SK-N-SH treated with all-trans-retinoic acid at 6 μM for 48 hours (cell line): ENCODE measurements around the gene RINL.

Experiments used
- ATAC-seq: fragments of 200-7000 bp; cut with Tn5 transposase; 3 replicates; pipeline ENCODE4 v1.9.1; 2020; ENCODE audit warnings: mild to moderate bottlenecking, moderate library complexity
- CREB5 ChIP-seq: fragments of 250-450 bp; sonication (Bioruptor Pico); IDR thresholded peaks from 2 replicates; pipeline ENCODE4 v1.5.1; 2020; ENCODE audit warnings: low read depth, mild to moderate bottlenecking, moderate library complexity
- CSDC2 ChIP-seq: fragments of 250-450 bp; sonication (Bioruptor Pico); IDR thresholded peaks from 2 replicates; pipeline ENCODE4 v1.5.0; 2020; ENCODE audit warnings: mild to moderate bottlenecking, moderate library complexity
- CSRNP3 ChIP-seq: fragments of 250-450 bp; sonication (Bioruptor Pico); IDR thresholded peaks from 2 replicates; pipeline ENCODE4 v1.5.1; 2021; ENCODE audit warnings: mild to moderate bottlenecking, moderate library complexity
- ESRRG ChIP-seq: fragments of 250-450 bp; sonication (Bioruptor Pico); IDR thresholded peaks from 2 replicates; pipeline ENCODE4 v1.6.1; 2021; ENCODE audit warnings: mild to moderate bottlenecking
- GLIS3 ChIP-seq: fragments of 250-450 bp; sonication (Bioruptor Pico); IDR thresholded peaks from 2 replicates; pipeline ENCODE4 v1.5.0; 2020; ENCODE audit warnings: mild to moderate bottlenecking, moderate library complexity
- ISL1 ChIP-seq: fragments of 250-450 bp; sonication (Bioruptor Pico); IDR thresholded peaks from 2 replicates; pipeline ENCODE4 v2.1.2; 2022; ENCODE audit warnings: mild to moderate bottlenecking, moderate library complexity
- OSR1 ChIP-seq: fragments of 250-450 bp; sonication (Bioruptor Pico); IDR thresholded peaks from 2 replicates; pipeline ENCODE4 v1.8.0; 2022; ENCODE audit warnings: moderate library complexity, mild to moderate bottlenecking, inconsistent platforms
- PATZ1 ChIP-seq: fragments of 250-450 bp; sonication (Bioruptor Pico); IDR thresholded peaks from 2 replicates; pipeline ENCODE4 v1.8.0; 2020; ENCODE audit warnings: mild to moderate bottlenecking, moderate library complexity, borderline replicate concordance
- POU6F1 ChIP-seq: fragments of 250-450 bp; sonication (Bioruptor Pico); IDR thresholded peaks from 2 replicates; pipeline ENCODE4 v1.8.0; 2021; ENCODE audit warnings: low read depth, mild to moderate bottlenecking, moderate library complexity, borderline replicate concordance
- PPARA ChIP-seq: fragments of 250-450 bp; sonication (Bioruptor Pico); IDR thresholded peaks from 2 replicates; pipeline ENCODE4 v1.5.0; 2020; ENCODE audit warnings: mild to moderate bottlenecking, borderline replicate concordance
- RARB ChIP-seq: fragments of 250-450 bp; sonication (Bioruptor Pico); IDR thresholded peaks from 2 replicates; pipeline ENCODE4 v1.8.0; 2021; ENCODE audit warnings: mild to moderate bottlenecking, moderate library complexity
- SNAI2 ChIP-seq: fragments of 250-450 bp; sonication (Bioruptor Pico); IDR thresholded peaks from 2 replicates; pipeline ENCODE4 v1.5.0; 2020; ENCODE audit warnings: mild to moderate bottlenecking, moderate library complexity
- TCF4 ChIP-seq: fragments of 250-450 bp; sonication (Bioruptor Pico); IDR thresholded peaks from 2 replicates; pipeline ENCODE4 v1.8.0; 2021; ENCODE audit warnings: mild to moderate bottlenecking, moderate library complexity, borderline replicate concordance
- TOX ChIP-seq: fragments of 250-450 bp; sonication (Bioruptor Pico); IDR thresholded peaks from 2 replicates; pipeline ENCODE4 v1.8.0; 2021; ENCODE audit warnings: mild to moderate bottlenecking, moderate library complexity, borderline replicate concordance
- TSHZ2 ChIP-seq: fragments of 250-450 bp; sonication (Bioruptor Pico); IDR thresholded peaks from 2 replicates; pipeline ENCODE4 v1.5.0; 2020; ENCODE audit warnings: mild to moderate bottlenecking, moderate library complexity
- ZC3H10 ChIP-seq: fragments of 250-450 bp; sonication (Bioruptor Pico); IDR thresholded peaks from 2 replicates; pipeline ENCODE4 v1.5.1; 2021; ENCODE audit warnings: mild to moderate bottlenecking, moderate library complexity
- ZFP3 ChIP-seq: fragments of 250-450 bp; sonication (Bioruptor Pico); IDR thresholded peaks from 2 replicates; pipeline ENCODE4 v1.5.0; 2020; ENCODE audit warnings: mild to moderate bottlenecking, moderate library complexity
- ZFP30 ChIP-seq: fragments of 450-650 bp; formaldehyde crosslinking; IDR thresholded peaks from 2 replicates; pipeline ENCODE4 v1.5.0; 2022; ENCODE audit warnings: mild to moderate bottlenecking, moderate library complexity
- ZNF565 ChIP-seq: fragments of 450-650 bp; formaldehyde crosslinking; conservative IDR thresholded peaks from 2 replicates; pipeline ENCODE4 v1.5.0; 2020; ENCODE audit warnings: low read depth, mild to moderate bottlenecking, moderate library complexity
- ZNF70 ChIP-seq: fragments of 450-650 bp; formaldehyde crosslinking; IDR thresholded peaks from 2 replicates; pipeline ENCODE4 v1.5.0; 2020; ENCODE audit warnings: mild to moderate bottlenecking, moderate library complexity
- ZNF8 ChIP-seq: fragments of 450-650 bp; formaldehyde crosslinking; IDR thresholded peaks from 2 replicates; pipeline ENCODE4 v1.5.0; 2020; ENCODE audit warnings: mild to moderate bottlenecking, moderate library complexity

RINL gene

GRCh38 chr19:38841180-38841766 is 36.8 kb downstream of the RINL start:
- no peak for TF ChIP-seq ZFP30 (CRISPR knock-in tag)
- no peak for TF ChIP-seq ISL1 (CRISPR knock-in tag)
- no peak for TF ChIP-seq TSHZ2 (CRISPR knock-in tag)
- no peak for TF ChIP-seq TCF4
- no peak for TF ChIP-seq ZNF8 (CRISPR knock-in tag)
- no peak for TF ChIP-seq ZC3H10
- no peak for TF ChIP-seq OSR1
- no peak for TF ChIP-seq RARB (CRISPR knock-in tag)
- no peak for TF ChIP-seq CSDC2 (CRISPR knock-in tag)
- no peak for TF ChIP-seq CREB5
- TF ChIP-seq TOX (CRISPR knock-in tag) = no peak
- TF ChIP-seq ZNF70 (CRISPR knock-in tag) = no peak
- no peak for TF ChIP-seq ZNF565 (CRISPR knock-in tag)
- TF ChIP-seq SNAI2 = no peak
- TF ChIP-seq PATZ1 (CRISPR knock-in tag) = no peak
- TF ChIP-seq POU6F1 (CRISPR knock-in tag) = no peak
- no peak for ATAC-seq

- ATAC-seq = no peak
- peak; percentile 36; the same call in 1 of the 2 replicates for TF ChIP-seq ZNF70 (CRISPR knock-in tag)
- no peak for TF ChIP-seq TOX (CRISPR knock-in tag)
These were observed 37.5 kb downstream of the RINL start for GRCh38 chr19:38840583-38840968.

- ATAC-seq = no peak
- no peak for TF ChIP-seq PPARA (CRISPR knock-in tag)
- no peak for TF ChIP-seq TCF4
- no peak for TF ChIP-seq OSR1
- no peak for TF ChIP-seq ZNF565 (CRISPR knock-in tag)
- no peak for TF ChIP-seq TSHZ2 (CRISPR knock-in tag)
- TF ChIP-seq CREB5 = no peak
- no peak for TF ChIP-seq CSRNP3
- TF ChIP-seq SNAI2 = no peak
- TF ChIP-seq ZNF8 (CRISPR knock-in tag) = no peak
- TF ChIP-seq GLIS3 (CRISPR knock-in tag) = no peak
- no peak for TF ChIP-seq ZFP3 (CRISPR knock-in tag)
- TF ChIP-seq CSDC2 (CRISPR knock-in tag) = no peak
- no peak for TF ChIP-seq ESRRG (CRISPR knock-in tag)
- TF ChIP-seq ISL1 (CRISPR knock-in tag) = no peak
These were observed 38.1 kb downstream of the RINL start for GRCh38 chr19:38839816-38840582.
